HL-60 (cell line): ENCODE results near the gene ITPK1.

Experiments used
- DNase-seq, 2 experiments: peaks; one replicate each; pipeline ENCODE4 v3.0.0-alpha.2; 2010 to 2020; ENCODE audit warnings: low read depth in 1 of 2, low spot score in 1 of 2
- H3K27ac ChIP-seq: fragments of 250-450 bp; sonication (Bioruptor Pico); replicated peaks from 2 replicates; pipeline ENCODE4 v1.5.1; 2020; ENCODE audit warnings: mild to moderate bottlenecking, moderate library complexity
- H3K27me3 ChIP-seq: fragments of 250-450 bp; sonication (Bioruptor Pico); 2 replicates; pipeline ENCODE4 v1.5.1; 2021; ENCODE audit warnings: mild to moderate bottlenecking, moderate library complexity; ENCODE audit not compliant: insufficient read depth, poor library complexity, severe bottlenecking
- H3K4me3 ChIP-seq: replicated peaks from 2 replicates; pipeline ENCODE4 v1.5.1; 2011; ENCODE audit warnings: mild to moderate bottlenecking, control low read depth, low read length; ENCODE audit not compliant: insufficient read depth
- GABPA ChIP-seq: IDR thresholded peaks from 2 replicates; pipeline ENCODE4 v1.6.1; 2012; ENCODE audit warnings: low read depth
- POLR2AphosphoS5 ChIP-seq: IDR thresholded peaks from 2 replicates; pipeline ENCODE4 v1.6.1; 2012; ENCODE audit warnings: low read depth
- REST ChIP-seq: IDR thresholded peaks from 2 replicates; pipeline ENCODE4 v1.6.1; 2012; ENCODE audit warnings: low read depth; ENCODE audit not compliant: insufficient replicate concordance
- SPI1 ChIP-seq: IDR thresholded peaks from 2 replicates; pipeline ENCODE4 v1.6.1; 2012; ENCODE audit warnings: low read depth, mild to moderate bottlenecking, borderline replicate concordance
- TF ChIP-seq, protein P1 (sequence below): IDR thresholded peaks from one replicate; pipeline ENCODE4 v1.5.1; 2011; ENCODE audit warnings: low read length, control low read depth, inconsistent platforms; ENCODE audit not compliant: insufficient read depth

Gene ITPK1

DNA sequence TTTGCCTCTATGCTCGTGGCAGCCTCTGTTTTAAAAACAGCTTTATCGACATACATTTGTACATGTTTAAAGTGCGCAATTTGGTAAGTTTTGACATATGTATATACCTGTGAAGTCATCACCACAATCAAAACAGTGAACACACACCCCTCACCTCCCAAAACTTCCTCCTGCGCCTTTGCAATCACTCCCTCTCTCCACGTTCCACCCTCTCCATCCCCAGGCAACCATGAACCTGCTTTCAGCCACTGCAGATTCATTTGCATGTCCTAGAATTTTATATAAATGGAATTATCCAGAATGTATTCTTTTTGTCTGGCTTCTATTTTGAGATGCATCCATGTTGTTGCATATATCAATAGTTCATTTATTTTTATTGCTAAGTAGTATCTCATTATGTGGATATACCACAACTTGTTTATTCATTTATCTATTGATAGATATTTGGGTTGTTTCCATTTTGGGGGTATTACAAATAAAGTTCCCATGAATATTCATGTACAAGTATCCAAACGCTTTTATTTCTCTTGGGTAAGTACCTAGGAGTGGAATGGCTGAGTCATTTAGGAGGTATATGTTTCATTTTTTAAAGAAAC, 208.3 kb downstream of the ITPK1 start:
- H3K4me3 ChIP-seq, result no peak overlapping the region
- H3K27me3 ChIP-seq, result peaks cover 5% of the 10 kb centered on the region
- TF ChIP-seq, protein P1, sequence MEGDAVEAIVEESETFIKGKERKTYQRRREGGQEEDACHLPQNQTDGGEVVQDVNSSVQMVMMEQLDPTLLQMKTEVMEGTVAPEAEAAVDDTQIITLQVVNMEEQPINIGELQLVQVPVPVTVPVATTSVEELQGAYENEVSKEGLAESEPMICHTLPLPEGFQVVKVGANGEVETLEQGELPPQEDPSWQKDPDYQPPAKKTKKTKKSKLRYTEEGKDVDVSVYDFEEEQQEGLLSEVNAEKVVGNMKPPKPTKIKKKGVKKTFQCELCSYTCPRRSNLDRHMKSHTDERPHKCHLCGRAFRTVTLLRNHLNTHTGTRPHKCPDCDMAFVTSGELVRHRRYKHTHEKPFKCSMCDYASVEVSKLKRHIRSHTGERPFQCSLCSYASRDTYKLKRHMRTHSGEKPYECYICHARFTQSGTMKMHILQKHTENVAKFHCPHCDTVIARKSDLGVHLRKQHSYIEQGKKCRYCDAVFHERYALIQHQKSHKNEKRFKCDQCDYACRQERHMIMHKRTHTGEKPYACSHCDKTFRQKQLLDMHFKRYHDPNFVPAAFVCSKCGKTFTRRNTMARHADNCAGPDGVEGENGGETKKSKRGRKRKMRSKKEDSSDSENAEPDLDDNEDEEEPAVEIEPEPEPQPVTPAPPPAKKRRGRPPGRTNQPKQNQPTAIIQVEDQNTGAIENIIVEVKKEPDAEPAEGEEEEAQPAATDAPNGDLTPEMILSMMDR, result no peak
- TF ChIP-seq GABPA (no peak), REST (no peak), POLR2AphosphoS5 (no peak), SPI1 (no peak)
- H3K27ac ChIP-seq, result no peak overlapping the region
- no peak for DNase-seq

- Histone ChIP-seq H3K4me3 (no peak overlapping the region), H3K27me3 (peaks cover 5% of the 10 kb centered on the region), H3K27ac (no peak overlapping the region)
- DNase-seq, result no peak
- TF ChIP-seq, protein P1, result no peak
- TF ChIP-seq REST (no peak), POLR2AphosphoS5 (no peak), GABPA (no peak), SPI1 (no peak)
These were observed 208.9 kb downstream of the ITPK1 start for GRCh38 chr14:92906823-92907222.

GRCh38 chr14:92906420-92906819, 209.3 kb downstream of the ITPK1 start:
- no peak overlapping the region for H3K27ac ChIP-seq
- no peak for DNase-seq
- H3K27me3 ChIP-seq, result peaks cover 5% of the 10 kb centered on the region
- H3K4me3 ChIP-seq, result no peak overlapping the region
- TF ChIP-seq, protein P1, result no peak
- TF ChIP-seq REST (no peak), SPI1 (no peak)
